GM19455 (cell line): ENCODE data around the gene ACY1.
"Not testable (repeated sequence)": the region's sequence is repeated elsewhere in the genome, so short reads cannot be mapped to it uniquely, and the experiment has no call there.

ENCODE experiments used
- ATAC-seq: cut with Tn5 transposase; IDR thresholded peaks from one replicate; pipeline ENCODE4 v1.9.1; 2021; ENCODE audit not compliant: unreplicated experiment

The ACY1 gene

DNA sequence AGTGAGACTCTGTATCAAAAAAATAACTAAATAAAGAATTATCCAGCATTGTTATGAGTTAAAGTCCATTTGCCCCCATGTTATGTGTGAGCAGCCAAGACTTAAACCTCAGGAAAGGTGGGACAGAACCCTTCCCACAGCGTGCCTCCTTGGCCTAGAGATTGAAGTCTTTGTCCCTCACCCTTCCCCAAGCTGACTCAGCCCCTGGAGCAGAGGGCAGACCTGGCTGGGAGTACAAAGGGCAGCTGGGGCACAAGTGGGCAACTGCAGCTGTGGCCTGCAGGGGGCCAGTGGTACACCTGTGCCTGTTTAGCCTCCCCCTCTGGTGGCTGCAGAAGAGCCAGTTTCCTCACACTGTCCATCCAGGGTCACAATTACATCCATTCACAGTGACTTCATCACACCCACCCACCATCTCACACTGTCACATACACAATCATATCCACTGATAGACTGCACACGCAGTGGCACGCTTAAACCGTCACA is 940 bp upstream of the ACY1 start:
- ATAC-seq = peak; percentile 37

DNA sequence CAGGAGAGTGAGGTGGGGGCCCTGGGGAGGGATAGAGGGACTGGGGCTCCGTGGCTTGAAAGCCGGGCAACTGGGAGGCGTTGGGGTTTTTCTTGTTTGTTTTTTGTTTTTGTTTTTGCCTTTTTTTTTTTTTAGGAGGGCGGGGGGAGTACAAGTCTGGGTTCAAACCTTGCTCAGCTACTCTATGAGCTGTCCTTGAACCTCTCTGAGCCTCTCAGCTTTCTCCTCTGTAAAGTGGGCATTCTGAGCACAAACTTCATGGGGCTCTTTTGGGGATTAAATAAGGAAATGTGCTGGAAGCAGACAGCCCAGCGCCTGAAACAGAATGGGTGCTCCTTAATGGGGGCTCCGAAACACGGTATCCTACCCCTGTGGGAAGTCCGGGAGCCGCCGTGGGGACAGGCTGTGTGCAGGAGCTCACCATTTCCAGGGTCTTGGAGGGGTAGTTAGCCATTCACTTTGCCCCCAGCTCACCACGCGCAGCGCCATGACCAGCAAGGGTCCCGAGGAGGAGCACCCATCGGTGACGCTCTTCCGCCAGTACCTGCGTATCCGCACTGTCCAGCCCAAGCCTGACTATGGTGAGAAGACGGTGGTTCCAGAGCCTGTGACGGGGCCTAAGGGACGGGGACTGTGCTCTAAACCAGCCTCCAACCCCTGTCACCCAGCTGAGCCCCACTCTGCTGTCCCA is 388 bp downstream of the ACY1 start:
- ATAC-seq = no peak

DNA sequence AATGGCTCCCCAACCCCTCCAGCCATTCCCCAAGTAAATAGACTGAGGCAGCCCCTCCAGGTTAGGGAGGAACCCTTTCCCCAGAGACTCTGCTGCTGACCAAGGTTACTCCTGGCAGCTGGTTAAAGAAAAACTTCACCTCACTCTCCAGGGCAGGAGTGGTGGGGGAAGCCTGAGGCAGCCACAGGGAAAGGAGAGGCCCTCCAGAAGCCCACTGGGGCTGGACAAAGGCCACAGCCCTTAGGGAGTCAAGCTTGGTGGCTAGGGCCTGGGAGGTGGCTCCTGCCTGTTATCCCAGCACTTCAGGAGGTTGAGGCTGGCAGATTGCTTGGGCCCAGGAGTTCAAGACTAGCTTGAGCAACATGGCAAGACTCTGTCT is 923 bp downstream of the ACY1 start:
- no peak for ATAC-seq

DNA sequence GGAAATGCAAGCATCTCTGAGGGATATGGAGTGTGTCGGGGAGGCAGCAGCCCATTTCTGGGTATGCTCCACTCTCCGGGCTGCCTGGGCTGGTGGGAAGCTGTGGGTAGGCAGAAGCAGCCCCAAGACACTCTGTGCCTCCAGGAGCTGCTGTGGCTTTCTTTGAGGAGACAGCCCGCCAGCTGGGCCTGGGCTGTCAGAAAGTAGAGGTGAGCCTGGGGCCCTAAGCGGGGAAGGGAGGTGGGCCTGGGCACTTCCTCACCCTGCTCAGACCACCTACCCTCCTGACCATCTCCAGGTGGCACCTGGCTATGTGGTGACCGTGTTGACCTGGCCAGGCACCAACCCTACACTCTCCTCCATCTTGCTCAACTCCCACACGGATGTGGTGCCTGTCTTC is 1.7 kb downstream of the ACY1 start:
- no peak for ATAC-seq

DNA sequence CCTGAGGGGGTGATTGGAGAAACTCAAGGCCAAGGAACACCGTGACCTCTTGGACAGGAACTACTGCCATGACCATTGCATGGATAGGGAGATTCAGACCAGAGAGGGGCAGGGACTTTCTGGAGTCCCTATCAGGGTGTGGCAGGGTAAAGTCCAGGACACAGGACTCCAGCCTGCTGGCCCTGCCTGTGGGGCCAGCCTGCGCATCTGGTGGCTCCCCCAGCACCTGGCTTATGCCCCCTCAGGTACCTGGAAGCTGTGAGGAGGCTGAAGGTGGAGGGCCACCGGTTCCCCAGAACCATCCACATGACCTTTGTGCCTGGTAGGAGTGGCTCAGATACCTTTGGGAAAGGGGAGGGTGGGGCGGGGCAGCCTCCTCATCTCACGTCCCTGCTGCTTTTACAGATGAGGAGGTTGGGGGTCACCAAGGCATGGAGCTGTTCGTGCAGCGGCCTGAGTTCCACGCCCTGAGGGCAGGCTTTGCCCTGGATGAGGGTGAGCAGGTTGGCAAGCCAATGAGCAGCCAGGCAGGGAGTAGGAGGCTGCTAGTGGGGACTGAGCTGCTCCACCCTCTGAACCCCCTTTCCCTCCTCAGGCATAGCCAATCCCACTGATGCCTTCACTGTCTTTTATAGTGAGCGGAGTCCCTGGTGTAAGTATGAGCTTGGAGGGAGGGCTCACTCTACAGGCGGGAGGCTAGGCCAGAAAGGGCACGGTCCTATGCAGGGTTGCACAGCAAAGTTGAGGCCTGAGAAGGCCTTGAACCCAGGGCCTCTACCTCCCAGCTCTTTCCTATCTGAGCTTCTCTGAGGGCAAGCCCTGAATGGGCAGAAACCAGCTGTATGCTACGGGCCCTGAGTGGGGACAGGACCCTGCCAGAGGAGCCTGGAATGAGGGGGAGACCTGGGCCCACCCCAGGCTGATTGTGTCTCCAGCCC is 2.9 kb downstream of the ACY1 start:
- ATAC-seq = no peak

DNA sequence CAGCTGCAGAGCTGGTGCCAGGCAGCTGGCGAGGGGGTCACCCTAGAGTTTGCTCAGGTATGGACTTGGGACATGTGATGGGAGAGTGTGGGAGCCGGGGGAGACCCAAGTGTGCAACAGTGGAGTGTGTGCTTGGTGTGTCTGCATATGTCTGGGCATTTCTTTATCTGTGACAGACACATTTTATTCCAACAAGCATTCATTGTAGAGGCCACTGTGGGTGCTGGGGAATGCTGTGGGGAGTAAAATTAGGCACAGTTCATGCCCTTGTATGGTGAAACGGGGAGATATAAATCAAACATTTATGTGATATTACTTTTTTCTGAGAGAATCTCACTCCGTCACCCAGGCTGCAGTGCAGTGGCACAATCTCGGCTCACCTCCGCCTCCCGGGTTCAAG is 4.2 kb downstream of the ACY1 start:
- no peak for ATAC-seq

DNA sequence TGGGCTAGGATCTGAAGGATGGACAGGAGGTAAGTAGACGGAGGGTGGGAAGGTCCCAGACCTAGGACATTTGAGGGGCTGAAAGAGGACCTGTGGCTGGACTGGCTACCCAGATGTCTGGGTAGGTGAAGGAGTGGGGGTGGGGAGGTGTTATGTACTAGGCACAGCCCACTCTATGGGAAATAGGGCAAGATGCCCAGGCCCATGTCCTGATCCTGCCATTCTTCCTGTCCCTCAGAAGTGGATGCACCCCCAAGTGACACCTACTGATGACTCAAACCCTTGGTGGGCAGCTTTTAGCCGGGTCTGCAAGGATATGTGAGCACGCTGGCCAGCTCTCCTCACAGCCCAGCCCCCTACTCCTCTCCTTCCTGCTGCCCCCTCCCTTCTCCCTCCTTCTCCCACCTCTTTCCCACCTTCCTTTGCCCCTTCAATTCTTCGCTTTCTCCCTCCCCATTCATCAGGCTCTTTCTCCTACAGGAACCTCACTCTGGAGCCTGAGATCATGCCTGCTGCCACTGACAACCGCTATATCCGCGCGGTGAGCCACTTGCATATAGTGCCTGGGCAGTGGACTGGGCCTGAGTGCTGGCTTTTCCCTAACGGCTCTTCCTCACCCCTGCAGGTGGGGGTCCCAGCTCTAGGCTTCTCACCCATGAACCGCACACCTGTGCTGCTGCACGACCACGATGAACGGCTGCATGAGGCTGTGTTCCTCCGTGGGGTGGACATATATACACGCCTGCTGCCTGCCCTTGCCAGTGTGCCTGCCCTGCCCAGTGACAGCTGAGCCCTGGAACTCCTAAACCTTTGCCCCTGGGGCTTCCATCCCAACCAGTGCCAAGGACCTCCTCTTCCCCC is 5.2 kb downstream of the ACY1 start:
- no peak for ATAC-seq

DNA sequence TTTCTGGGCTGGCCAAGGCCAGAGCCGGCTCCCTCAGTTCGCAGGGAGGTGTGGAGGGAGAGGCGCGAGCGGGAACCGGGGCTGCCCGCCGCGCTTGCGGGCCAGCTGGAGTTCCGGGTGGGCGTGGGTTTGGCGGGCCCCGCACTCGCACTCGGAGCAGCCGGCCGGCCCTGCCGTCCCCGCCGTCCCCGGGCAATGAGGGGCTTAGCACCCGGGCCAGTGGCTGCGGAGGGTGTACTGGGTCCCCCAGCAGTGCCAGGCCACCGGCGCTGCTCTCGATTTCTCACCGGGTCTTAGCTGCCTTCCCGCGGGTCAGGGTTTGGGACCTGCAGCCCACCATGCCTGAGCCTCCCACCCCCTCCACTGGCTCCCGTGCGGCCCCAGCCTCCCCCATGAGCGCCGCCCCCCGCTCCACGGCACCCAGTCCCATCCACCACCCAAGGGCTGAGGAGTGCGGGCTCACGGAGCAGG is 7.2 kb downstream of the ACY1 start:
- ATAC-seq = not testable (repeated sequence)

DNA sequence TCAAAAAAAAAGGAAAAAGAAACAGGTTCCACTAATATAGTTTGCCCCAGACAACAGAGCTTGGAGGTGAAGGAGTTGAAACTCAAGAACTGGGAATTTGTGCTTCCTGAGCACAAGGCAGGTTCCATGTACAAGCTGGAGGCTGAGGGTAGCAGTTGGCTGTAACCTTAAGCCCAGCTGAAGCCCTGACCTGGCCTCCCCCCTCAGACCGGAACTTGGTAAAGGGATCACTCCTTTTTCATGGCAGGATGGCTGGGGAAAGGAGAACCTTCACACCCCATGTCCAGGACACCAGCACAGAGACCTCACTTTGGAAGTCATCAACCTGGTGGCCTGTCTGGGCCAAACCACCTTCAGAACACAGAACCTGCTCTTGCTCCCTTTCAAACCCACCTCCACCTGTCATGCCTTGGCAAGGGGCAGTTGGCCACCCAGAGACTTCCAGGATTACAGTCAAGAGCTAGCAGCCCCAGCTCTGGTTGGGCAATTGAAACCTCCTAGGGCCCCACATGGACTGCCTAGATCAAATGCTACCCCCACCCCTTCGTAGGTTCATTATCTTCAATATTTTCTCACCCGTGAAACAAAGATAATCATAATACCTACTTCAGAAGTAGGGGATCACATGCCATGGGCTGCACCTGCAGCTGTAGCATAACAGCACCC is 8.8 kb downstream of the ACY1 start:
- ATAC-seq = no peak

DNA sequence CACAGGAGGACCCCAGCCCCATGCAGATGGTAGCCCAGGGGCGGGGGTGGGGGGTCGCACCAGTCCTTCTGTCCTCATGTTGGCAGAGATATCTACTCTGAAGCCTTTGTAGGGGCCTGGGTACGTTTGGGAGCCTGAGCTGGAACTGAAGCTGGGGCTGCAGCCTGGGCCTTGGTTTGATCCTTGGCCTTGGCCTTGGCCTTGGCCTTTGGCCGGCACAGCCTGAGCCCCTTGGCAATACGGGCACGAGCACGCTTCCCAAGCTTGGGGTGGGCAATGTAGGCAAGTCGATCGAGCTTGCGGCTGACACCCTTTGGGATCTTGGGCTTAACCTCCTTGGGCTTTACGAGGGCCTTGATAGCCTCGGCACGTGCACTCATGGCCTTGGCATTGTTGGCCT is 10.3 kb downstream of the ACY1 start:
- ATAC-seq = not testable (repeated sequence)

DNA sequence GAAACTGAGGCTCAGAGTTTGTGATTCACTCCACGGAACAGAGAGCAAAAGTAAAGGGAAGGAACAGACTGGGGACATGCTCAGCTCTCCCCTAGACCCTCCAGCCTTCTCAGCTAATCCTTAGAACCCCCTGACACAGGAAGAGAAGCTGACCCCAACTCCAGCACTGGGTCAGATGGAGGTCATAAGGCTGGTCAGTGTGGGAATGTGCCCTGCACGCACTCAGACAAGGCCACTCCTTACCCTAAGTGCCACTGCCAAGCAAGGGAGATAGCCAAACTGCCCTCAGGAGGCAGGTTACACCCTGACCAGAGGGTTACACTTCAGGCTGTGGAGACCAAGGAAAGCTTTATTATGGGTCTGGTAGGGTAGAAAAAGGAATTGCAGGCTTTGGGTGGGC is 11.2 kb downstream of the ACY1 start:
- ATAC-seq = no peak

DNA sequence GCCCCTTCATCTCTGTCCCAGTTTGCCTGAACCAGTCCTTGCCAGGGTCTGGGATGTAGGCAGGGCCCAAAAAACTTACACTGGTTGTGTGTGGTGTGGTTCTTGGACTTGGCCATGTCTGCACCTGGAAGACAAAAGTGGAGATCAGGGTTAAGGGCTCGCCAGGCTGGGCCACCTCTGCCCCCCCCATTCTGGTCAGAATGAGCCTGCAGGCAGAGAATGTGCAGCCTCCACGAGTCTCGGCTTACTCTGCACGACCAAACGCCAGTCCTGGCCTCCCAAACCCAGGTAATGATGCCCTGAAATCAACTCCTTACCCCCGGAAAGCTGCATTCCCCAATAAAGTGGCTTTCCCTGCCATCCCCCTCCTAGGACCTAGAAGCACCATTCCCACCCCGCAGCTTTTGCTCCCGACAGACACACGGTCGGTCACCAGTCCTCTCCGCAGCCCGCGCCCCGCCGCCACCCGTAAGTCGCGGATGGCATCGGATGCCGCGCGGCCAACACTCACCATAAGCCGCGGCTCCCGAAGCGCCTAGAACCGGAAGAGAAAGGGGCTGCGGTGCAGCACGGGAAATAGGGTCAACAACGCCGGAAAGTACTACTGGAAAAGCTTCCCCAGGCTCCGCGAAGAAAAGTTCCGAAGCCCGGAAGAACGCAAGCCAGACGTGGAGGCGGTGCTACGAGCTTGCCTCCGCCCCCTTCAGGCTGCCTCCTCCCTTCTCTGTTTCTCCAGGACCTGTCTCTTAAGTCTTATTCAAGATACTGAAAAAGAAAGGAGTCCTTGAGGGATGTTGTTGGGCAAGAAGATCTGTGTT is 12.2 kb downstream of the ACY1 start, which contains the start of gene RPL29:
Gene RPL29 (minus strand): TSS at position 550 of the 818 bp plus-strand sequence. CDS start 434 bp downstream, at position 116.
- ATAC-seq = peak; percentile 77

DNA sequence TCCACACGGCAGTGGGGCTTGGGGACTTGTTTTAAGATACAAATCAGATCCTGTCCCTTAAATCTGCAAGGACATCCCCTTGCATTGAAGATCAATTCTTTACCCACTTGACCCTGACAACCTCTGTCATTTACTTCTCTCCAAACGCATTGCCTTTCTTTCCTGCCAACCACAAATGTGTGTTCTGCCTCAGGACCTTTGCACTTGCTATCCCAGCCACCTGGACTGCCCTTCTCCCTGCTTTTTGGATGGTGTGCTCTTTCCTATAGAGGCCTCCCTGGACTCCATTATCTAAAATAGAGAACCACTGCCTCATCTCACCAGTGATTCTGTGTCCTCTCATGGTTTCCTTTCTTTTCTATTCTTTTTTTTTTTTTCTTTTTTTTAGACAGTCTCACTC is 13.8 kb downstream of the ACY1 start:
- no peak for ATAC-seq

DNA sequence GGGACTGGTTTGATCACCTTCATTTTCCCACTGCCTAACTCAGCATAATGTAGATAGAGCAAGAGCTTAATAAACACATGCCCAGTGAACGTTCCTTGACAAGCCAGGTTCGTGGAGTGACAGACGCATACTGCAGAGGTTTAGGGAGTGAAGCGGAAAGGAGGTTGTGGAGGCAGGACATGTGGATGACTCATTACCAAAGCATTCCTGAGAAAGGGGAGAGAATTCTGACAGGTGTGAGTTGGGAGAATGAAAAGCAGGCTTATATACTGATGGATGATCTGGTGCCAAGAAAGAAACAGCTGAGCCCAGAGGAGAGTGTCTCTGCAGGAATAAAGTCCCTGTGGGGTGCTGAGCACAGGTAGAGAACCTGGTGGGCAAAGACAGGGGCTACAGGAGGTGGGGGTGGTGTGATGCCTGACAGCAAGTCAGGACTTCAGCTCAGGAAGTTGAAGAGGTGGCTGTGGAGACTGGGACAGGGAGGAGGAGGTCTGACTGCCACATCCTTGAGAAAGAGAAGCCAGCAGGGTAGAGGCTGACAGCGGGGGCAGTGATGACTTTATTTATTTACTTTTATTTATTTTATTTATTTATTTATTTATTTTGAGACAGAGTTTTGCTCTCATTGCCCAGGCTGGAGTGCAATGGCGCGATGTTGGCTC is 14.7 kb downstream of the ACY1 start:
- ATAC-seq = no peak

DNA sequence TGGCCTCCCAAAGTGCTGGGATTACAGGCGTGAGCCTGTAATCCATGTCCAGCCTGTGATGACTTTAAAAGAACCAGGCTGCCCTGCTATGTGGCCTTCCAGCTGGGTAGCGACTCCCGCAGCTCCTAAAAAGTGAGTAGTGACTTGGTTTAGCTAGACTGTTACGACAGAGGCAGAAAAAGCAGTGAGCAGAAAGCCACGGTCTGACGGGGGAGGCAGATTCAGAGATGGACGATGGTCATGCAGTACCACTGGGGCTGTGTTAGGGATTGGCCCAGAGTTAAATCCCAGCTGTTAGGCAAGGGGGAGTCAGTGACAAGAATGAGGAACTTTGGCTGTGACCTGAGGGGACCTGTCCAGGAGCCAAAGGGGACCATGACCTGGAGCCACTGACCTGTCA is 15.4 kb downstream of the ACY1 start:
- ATAC-seq = no peak

DNA sequence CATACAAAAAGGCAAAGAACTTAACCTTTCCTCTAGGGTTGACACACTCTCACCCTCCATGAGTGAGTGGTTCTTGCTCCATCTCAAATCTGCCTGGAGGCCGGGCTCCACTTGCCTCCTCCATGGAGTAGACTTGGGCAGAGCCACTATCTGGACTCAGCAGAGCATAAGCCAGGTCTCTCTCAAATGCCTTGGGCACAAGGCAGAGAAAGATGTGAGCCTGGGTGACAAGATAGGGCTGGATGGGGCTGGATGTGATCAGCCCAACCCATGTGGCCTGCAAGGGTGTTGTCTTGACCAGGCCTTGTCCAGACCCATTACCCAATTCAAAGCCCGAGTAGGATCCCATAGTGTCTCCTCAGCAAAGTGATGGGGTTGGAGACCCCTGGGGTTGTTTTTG is 16.5 kb downstream of the ACY1 start:
- no peak for ATAC-seq

DNA sequence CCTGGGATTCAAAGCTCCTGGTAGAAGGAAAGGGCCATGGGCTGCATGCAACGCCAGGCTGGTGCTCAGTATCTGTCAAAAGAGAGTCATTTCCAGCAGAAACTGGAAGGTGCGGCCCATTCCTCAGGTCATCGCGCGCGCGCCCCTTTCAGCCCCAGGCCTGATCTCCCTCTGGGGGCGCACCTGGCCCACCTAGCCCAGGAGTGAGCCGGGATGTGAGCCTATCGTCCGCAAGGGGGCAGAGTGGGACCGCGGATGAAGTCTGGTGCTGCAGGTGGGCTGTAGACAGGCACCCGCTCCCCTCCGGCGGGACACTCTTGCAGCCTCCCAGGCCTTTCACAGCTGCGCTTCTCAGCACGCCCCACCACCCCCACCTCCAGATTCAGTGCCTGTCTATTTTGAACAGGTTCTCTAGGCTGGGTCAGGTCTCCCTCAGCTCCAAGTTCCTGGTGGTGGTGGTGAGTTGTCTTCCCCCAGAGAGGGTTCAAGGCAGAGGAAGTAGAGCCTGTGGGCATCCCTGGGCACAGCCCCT is 18.2 kb downstream of the ACY1 start:
- peak; percentile 76 for ATAC-seq

DNA sequence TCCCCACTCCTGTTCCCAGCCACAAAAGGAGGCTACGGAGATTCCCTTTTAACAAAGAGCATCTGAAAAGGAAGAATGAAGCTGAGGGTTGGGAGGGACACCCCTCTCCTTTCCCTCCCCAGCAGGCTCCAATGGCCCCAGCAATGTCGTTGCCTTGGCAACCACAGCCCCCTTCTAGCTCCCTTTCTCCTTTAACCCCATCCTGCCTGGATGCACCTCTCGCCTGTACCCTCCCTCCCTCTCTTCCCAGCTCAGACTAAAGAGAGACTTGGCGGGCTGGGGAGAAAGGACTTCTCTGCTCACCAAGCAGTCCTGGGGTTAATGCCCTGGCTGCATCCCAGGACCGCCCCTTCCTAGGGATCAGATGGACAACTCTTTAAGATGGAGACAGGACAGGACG is 19.4 kb downstream of the ACY1 start:
- ATAC-seq = no peak
